Loucy (cell line): ENCODE data around the gene DVL3.

Experiments
- H2AFZ ChIP-seq: fragments of 200-600 bp; sonication (generic); 2 replicates; pipeline ENCODE4 v1.6.0; 2016; ENCODE audit warnings: antibody characterized with exemption, mild to moderate bottlenecking, low read length, moderate library complexity
- H3F3A ChIP-seq: fragments of 200-600 bp; 2 replicates; pipeline ENCODE4 v1.6.0; 2016; ENCODE audit warnings: antibody characterized with exemption, low read depth, mild to moderate bottlenecking
- H3K27me3 ChIP-seq: fragments of 200-600 bp; sonication (generic); 2 replicates; pipeline ENCODE4 v1.6.1; 2014; ENCODE audit warnings: low read length, mild to moderate bottlenecking; ENCODE audit not compliant: insufficient read depth, poor library complexity, severe bottlenecking
- H3K36me3 ChIP-seq: fragments of 200-600 bp; sonication (generic); 2 replicates; pipeline ENCODE4 v1.6.1; 2016; ENCODE audit warnings: low read length; ENCODE audit not compliant: insufficient read depth
- H3K4me1 ChIP-seq: fragments of 200-600 bp; sonication (generic); 2 replicates; pipeline ENCODE4 v1.5.1; 2014; ENCODE audit warnings: low read length, mild to moderate bottlenecking; ENCODE audit not compliant: insufficient read depth, poor library complexity, severe bottlenecking
- H3K4me2 ChIP-seq: fragments of 200-600 bp; sonication (generic); 2 replicates; pipeline ENCODE4 v1.6.0; 2014; ENCODE audit warnings: antibody characterized with exemption, low read length, low read depth, mild to moderate bottlenecking; ENCODE audit not compliant: poor library complexity, severe bottlenecking
- H3K4me3 ChIP-seq: fragments of 200-600 bp; sonication (generic); 2 replicates; pipeline ENCODE4 v1.5.1; 2014; ENCODE audit warnings: low read length, mild to moderate bottlenecking, mixed read lengths; ENCODE audit not compliant: poor library complexity, severe bottlenecking
- H3K79me2 ChIP-seq: fragments of 200-600 bp; sonication (generic); 2 replicates; pipeline ENCODE4 v1.6.1; 2014; ENCODE audit warnings: low read length; ENCODE audit not compliant: insufficient read depth
- H3K9ac ChIP-seq: fragments of 200-600 bp; sonication (generic); 2 replicates; pipeline ENCODE4 v1.6.0; 2014; ENCODE audit warnings: mild to moderate bottlenecking, low read depth, low read length, moderate library complexity; ENCODE audit not compliant: poor library complexity, severe bottlenecking
- H3K9me2 ChIP-seq: fragments of 200-600 bp; sonication (generic); replicated peaks from 2 replicates; pipeline ENCODE4 v1.6.1; 2016; ENCODE audit warnings: low read depth, low read length, mixed read lengths
- H3K9me3 ChIP-seq: fragments of 200-600 bp; sonication (generic); 2 replicates; pipeline ENCODE4 v1.6.1; 2014; ENCODE audit warnings: mild to moderate bottlenecking, antibody characterized with exemption, low read length, low read depth; ENCODE audit not compliant: insufficient read depth
- H4K20me1 ChIP-seq: fragments of 200-600 bp; sonication (generic); 2 replicates; pipeline ENCODE4 v1.6.0; 2014; ENCODE audit warnings: antibody characterized with exemption, low read length, mild to moderate bottlenecking; ENCODE audit not compliant: insufficient read depth, poor library complexity, severe bottlenecking
- CTCF ChIP-seq: fragments of 200-600 bp; sonication (generic); conservative IDR thresholded peaks from 2 replicates; pipeline ENCODE4 v1.5.1; 2014; ENCODE audit warnings: mild to moderate bottlenecking, antibody characterized with exemption, low read length
- EZH2phosphoT487 ChIP-seq: fragments of 200-600 bp; IDR thresholded peaks from 2 replicates; pipeline ENCODE4 v1.6.1; 2018; ENCODE audit warnings: antibody characterized with exemption, mild to moderate bottlenecking, moderate library complexity, borderline replicate concordance

DVL3 gene

GRCh38 chr3:184145111-184145524 is 10.1 kb upstream of the DVL3 start:
- Histone ChIP-seq H3K9ac (no peak overlapping the region), H3F3A (no peaks in the 10 kb centered on the region), H3K9me2 (no peaks in the 10 kb centered on the region), H3K9me3 (no peaks in the 10 kb centered on the region), H3K36me3 (peaks cover 60% of the 10 kb centered on the region; the same call in 1 of the 2 replicates), H3K4me3 (no peak overlapping the region), H4K20me1 (no peaks in the 10 kb centered on the region), H2AFZ (no peak overlapping the region), H3K79me2 (no peaks in the 10 kb centered on the region; the same call in 1 of the 2 replicates), H3K27me3 (no peaks in the 10 kb centered on the region), H3K4me1 (no peaks in the 10 kb centered on the region), H3K4me2 (no peak overlapping the region)
- TF ChIP-seq EZH2phosphoT487: no peak
- TF ChIP-seq CTCF: peak; percentile 63

- H3K4me2 ChIP-seq: no peak overlapping the region
- no peak for TF ChIP-seq CTCF
- no peak for TF ChIP-seq EZH2phosphoT487
Measured at GRCh38 chr3:184145751-184146270, 9.4 kb upstream of the DVL3 start.

GRCh38 chr3:184148076-184148475 is 7.1 kb upstream of the DVL3 start:
- Histone ChIP-seq H3K79me2 (no peaks in the 10 kb centered on the region), H3K4me3 (no peak overlapping the region), H4K20me1 (no peaks in the 10 kb centered on the region), H3K9ac (no peak overlapping the region), H3K4me1 (no peaks in the 10 kb centered on the region), H3F3A (no peaks in the 10 kb centered on the region), H3K4me2 (no peak overlapping the region), H3K36me3 (peaks cover 31% of the 10 kb centered on the region; the same call in 1 of the 2 replicates), H3K27me3 (no peaks in the 10 kb centered on the region), H3K9me3 (no peaks in the 10 kb centered on the region), H3K9me2 (no peaks in the 10 kb centered on the region), H2AFZ (no peak overlapping the region)
- no peak for TF ChIP-seq EZH2phosphoT487
- TF ChIP-seq CTCF: no peak

More at GRCh38 chr3:184145751-184146270, 9.4 kb upstream of the DVL3 start:
- H3K79me2 ChIP-seq: no peaks in the 10 kb centered on the region
- H4K20me1 ChIP-seq: no peaks in the 10 kb centered on the region
- H3K9me3 ChIP-seq: no peaks in the 10 kb centered on the region
- H3K4me1 ChIP-seq: no peaks in the 10 kb centered on the region
- H3K27me3 ChIP-seq: no peaks in the 10 kb centered on the region
- H2AFZ ChIP-seq: no peak overlapping the region
- H3K9ac ChIP-seq: no peak overlapping the region
- H3K9me2 ChIP-seq: no peaks in the 10 kb centered on the region
- no peak overlapping the region for H3K4me3 ChIP-seq
- H3F3A ChIP-seq: no peaks in the 10 kb centered on the region
- peaks cover 54% of the 10 kb centered on the region; the same call in 1 of the 2 replicates for H3K36me3 ChIP-seq
